HG03175 (cell line): ENCODE measurements around the gene FBXO4.
"Not testable (repeated sequence)": the region's sequence is repeated elsewhere in the genome, so short reads cannot be mapped to it uniquely, and the experiment has no call there.

ENCODE experiments used
- ATAC-seq: cut with Tn5 transposase; IDR thresholded peaks from one replicate; pipeline ENCODE4 v1.9.1; 2021; ENCODE audit warnings: mild to moderate bottlenecking, moderate library complexity; ENCODE audit not compliant: unreplicated experiment

Gene FBXO4

GRCh38 chr5:41921166-41921565, 3.9 kb upstream of the FBXO4 start:
- ATAC-seq = no peak

- ATAC-seq = no peak
Measured at GRCh38 chr5:41921874-41922273, 3.2 kb upstream of the FBXO4 start.

GRCh38 chr5:41924526-41924871, 582 bp upstream of the FBXO4 start:
- ATAC-seq = no peak

- peak; percentile 21 for ATAC-seq
Measured at GRCh38 chr5:41925555-41925951, 472 bp downstream of the FBXO4 start.

DNA sequence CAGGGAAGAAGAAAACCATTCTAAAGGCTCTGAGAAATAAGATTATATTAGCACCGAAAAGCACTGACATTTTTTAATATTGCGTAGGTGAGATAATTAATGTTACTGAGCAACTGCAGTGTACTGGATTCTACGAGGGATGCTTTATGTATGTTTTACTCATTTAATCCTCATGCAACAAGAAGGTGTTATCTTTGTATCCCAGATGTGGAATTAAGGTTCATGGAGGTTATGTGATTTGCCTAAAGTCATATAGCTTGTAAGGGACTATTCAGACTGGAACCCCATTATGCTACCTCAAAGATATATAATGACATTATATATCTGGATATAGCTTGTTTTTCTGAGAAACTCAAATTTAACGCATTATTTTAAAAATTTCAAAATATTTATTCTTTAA, 2.5 kb downstream of the FBXO4 start:
- ATAC-seq = no peak

DNA sequence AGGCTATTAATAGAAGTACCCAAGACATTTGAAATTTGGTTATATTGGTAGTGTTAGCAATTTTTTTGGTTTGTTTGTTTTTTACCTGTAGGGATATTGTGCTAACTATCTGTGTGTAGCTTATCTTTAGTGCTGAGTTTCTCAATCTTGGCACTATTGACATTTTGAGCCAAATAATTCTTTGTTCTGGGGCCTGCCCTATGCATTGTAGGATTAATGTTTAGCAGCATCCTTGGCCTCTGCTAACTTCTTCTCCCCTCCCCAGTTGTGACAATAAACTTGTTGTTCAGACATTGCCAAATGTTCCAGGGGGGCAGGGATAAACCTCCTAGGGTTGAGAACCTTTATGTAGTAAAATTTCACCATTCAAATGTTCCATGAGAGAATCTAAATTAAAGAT, 4.0 kb downstream of the FBXO4 start:
- ATAC-seq = no peak

DNA sequence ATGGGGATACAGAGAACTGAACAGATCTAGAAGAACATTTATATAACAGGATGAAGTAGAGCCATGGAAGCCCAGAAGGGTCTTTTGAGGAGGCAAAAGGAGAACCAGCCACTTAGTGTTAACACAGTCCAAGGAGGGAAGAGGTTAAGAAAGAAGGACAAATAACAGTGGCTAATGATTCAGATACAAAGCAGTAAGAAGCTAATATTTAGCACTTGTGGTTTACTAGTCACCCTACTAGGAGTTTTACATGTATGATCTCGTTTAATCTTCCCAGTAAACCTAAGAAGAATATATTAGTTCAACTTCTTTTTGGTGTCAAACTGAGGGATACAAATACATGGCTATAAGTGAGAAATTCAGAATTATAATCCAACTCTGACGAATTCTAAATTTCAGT, 7.7 kb downstream of the FBXO4 start:
- ATAC-seq = no peak

DNA sequence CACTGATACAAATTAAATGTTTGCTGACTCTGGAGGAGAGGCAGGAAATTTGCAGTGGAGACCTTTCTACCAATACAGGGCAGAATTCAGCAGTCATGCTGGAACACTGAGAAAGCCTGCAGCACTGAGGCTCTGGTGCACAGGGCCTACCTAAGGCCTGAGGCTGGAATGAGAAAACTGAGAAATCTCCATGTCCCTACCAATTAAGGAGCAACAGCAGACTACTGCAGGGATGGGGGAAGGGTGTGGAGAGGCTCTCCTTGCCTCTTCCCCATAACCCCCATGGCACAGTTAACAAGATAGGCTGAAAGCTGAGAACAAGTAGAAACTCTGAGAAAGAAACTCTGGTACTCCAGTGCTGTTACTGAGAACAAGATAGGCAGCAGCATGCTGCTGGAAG, 10.5 kb downstream of the FBXO4 start:
- ATAC-seq = no peak

DNA sequence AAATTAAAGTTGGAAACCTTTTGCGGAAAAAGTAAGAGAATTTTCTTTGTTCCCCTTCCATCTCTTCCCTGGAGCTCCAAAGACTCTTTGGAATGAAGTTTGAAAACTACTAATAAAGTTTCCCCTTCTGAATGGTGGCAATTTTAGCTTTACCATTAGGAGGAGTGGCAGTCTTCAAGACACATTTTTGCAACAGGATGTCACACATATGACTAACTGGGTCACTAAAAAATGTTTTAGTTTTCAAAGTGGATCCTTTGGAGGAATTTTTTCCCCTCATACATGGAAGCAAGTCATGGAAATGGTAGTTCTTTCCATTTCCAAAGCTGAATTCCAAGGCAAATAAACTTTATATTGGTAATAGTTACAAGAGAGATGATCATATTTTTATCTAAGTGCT, 15.6 kb downstream of the FBXO4 start:
- no peak for ATAC-seq

DNA sequence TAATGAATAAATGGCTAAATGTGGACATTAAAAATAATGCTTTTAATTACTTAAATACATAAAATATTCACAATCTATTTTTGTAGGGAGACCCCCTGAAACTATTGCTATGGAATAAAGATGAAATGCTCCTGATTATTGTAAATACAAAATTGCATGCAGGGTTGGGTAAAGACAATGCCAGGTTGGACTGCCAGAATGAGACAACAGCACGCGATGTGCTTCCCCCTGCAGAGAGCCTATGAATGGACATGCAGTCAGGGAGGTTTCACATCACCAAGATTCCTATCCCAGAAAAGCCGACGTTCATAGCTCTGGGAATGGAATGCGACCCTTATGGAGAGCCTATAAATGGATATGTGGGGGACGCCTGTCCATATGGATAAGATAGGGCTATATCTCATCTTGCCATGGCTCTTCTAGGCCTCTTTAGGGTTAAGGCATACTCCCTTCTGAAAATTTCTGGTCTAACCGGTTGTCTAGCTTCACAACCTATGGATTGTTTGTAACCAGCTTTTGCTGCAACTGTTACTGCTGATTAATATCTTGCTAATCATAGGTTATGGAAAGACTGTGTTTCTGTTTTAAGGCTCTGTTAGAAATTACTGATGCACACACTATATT, 20.4 kb downstream of the FBXO4 start:
- ATAC-seq = not testable (repeated sequence)

- ATAC-seq = no peak
Measured at GRCh38 chr5:41951224-41951623, 26.1 kb downstream of the FBXO4 start.

- ATAC-seq = no peak
Measured at GRCh38 chr5:41954286-41954685, 29.2 kb downstream of the FBXO4 start.

DNA sequence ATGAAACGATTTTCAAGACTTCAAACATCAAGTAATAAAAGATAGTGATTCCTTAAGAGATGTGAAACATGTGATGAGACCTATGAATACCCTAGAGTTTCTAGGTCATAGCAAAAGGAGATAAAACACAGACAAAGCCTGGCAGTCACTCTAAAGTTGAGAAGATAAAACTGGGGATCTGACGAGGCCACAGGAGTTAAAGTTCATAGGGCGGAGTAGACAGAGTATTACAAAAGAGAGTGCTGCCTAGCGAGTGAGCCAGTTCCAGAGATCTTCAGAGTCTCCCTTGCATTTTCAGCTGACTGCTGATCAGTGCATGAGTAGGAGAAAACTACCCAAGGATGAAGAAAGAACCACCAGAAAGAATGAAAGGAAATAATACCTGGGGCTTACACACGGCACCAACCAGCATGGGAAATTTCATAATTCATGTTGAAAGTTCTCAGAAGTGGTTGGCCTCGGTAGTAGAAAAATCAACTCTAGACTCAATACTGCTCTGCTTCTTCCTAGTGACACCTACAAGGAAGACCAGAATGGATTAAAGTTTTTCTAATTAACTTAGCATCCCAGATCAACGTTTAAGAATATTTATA, 30.4 kb downstream of the FBXO4 start:
- no peak for ATAC-seq

DNA sequence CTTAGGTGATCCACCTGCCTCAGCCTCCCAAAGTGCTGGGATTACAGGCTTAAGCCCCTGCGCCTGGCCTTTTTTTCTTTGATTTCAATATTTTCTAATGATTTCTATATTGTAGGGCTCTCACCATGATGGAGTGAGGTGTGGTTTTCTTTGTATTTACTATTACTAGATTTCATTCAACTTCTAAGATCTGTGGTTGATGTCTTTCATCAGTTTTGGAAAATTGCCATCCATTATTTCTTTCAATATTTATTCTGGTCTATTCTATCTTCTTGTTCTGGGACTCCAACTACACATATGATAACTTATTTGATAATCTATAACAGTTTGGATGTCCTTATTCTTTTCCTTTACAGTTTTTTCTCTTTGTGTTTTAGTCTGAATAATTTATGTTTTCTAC, 31.9 kb downstream of the FBXO4 start:
- no peak for ATAC-seq

GRCh38 chr5:41960481-41960880, 35.4 kb downstream of the FBXO4 start:
- no peak for ATAC-seq

GRCh38 chr5:41961736-41962135, 36.7 kb downstream of the FBXO4 start:
- no peak for ATAC-seq

- ATAC-seq = no peak
Measured at GRCh38 chr5:41962491-41962890, 37.4 kb downstream of the FBXO4 start.

DNA sequence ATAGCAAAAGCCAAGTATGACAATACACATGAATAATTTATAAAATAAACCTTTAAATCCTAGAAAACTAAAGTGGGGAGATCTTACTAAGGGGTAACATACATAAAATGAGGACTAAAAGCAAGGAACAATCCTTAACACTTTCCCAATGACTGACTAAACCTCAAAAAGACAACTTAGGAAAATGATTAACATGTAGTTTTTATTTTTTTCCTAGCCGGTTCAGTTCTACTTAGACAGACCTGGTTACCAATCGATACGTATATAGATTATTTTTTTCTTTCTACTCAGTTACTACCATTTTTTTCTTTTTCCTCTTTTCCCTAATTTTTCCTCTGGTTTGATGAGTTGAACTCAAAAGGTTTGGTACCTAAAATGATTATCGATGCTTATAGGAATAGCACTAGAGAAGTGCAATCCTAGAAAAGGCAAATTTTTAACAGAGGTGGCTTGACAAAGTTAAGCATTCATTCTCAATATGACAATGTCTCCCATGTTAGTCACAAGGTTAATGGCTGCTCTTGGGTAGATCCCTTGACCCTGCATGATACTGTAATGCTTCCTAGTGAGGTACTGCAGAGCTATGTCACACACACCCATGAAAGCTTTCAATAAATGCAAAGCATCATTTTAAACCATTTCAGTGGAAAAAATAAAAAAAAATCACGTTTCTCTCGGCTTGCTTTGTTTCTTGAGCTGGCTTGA, 41.5 kb downstream of the FBXO4 start:
- peak; percentile 57 for ATAC-seq

DNA sequence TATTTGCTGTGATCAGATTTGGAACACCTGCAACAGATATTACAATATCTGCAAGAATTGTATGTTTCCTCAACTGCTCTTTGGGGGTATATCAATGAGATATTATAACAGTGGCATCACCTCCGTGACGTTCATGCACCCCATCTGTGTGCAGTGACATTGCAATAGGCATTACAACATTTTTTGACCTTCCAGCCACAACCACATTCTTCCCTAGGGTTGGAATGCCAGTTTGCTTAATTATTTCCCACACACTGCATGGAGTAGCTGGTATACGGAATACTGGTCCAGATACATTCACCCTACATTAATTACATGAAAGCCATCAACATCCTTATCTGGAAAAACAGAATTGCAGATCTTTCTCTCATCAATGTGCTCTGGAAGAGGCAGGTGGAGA, 42.3 kb downstream of the FBXO4 start:
- no peak for ATAC-seq

- ATAC-seq = no peak
Measured at GRCh38 chr5:41968153-41968723, 43.2 kb downstream of the FBXO4 start.

DNA sequence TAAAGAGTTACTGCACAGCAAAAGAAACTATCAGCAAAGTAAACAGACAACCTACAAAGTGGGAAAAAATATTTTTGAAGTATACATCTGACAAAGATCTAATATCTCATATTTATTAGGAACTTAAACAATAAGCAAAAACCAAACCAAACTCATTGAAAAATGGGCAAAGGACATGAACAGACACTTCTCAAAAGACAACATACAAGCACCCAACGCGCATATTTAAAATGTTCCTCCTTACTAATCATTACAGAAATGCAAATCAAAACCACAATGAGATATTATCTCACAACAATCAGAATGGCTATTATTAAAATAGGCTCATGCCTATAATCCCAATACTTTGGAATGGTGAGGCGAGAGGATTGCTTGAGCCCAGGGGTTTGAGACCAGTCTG, 48.0 kb downstream of the FBXO4 start:
- no peak for ATAC-seq

DNA sequence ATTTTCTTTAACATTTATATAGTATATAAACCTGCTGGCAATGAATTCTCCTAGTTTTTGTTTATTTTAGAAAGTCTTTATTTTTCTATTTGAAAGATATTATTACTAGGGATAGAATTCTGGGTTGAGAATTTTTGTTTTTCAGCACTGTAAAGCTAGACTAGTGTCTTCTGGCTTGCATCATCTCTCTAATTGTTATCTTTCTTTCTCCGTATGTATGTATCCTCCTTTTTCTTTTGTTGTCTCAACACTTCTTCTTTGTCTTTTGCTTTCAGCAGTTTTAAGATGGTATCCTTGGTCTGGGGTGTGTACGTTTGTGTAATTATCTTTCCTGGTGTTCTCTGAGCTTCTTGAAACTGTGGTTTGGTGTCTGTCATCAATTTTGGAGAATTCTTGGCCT, 48.8 kb downstream of the FBXO4 start:
- ATAC-seq = no peak
